Stimulated activated naive CD4-positive, alpha-beta T cell treated with Interleukin-2 at 50 U/mL for 16 hours (primary cell): ENCODE measurements around the gene FBXL14.
"Not testable (repeated sequence)": the region's sequence is repeated elsewhere in the genome, so short reads cannot be mapped to it uniquely, and the experiment has no call there.

ENCODE experiments used
- DNase-seq: peaks from one replicate; lab custom pipeline; 2025; lab: John Stamatoyannopoulos, UW

FBXL14 gene

DNA sequence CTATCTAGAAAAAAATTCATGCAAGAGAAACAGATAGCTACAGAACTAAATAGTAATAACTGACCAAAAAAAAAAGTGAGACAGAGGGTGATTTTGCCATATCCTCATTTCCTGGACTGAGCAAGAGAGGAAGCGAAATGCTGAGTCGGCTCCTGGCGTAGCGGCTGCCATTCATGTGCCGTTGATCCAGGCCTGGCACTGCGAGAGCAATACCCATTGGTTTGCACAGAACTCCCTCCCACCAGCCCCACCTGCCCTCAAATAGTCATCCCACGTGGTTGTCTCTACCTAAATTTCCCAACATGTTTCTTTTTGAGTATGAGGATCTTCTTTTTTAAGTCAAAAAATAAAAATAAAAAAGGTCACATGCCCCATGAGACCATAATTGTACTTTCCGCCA is 25.2 kb upstream of the FBXL14 start:
- DNase-seq, result no peak

DNA sequence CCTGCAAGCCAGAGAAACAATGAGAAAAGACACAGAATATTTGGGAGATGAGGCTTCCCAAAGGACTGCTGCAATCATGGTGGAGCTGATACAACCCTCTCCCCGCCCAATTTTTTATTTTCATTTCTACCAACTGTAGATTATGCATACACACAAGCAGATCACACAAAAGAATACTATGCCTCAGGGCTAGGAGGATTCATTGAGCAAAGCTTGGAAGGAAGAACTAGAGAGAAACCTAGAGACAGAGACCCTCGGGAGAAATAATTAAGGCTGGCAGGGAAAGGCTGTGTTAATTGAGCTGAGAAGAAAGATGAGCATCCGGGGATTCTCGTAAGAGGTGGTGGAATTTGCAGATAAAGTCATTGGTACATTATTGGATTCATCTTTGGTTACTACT is 24.8 kb upstream of the FBXL14 start:
- DNase-seq, result no peak

DNA sequence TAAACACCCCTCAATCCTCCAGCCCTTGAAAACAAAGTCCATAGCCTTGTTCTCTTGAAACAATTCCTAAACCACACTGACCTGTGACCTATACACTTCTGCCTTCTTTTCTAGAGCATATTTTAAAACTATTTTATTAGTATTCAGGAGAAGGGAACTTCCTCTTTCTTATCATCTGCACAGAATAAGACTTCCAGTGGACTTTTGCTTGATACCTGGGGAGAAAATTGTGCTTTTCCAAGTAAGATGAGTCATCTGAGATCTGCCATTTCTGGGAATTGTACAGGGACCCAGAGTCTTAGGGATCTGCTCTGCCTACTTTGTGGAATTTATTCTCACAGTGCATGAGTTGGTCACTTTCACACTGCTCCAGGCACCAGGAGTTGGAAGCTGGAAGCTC is 24.1 kb upstream of the FBXL14 start:
- no peak for DNase-seq

DNA sequence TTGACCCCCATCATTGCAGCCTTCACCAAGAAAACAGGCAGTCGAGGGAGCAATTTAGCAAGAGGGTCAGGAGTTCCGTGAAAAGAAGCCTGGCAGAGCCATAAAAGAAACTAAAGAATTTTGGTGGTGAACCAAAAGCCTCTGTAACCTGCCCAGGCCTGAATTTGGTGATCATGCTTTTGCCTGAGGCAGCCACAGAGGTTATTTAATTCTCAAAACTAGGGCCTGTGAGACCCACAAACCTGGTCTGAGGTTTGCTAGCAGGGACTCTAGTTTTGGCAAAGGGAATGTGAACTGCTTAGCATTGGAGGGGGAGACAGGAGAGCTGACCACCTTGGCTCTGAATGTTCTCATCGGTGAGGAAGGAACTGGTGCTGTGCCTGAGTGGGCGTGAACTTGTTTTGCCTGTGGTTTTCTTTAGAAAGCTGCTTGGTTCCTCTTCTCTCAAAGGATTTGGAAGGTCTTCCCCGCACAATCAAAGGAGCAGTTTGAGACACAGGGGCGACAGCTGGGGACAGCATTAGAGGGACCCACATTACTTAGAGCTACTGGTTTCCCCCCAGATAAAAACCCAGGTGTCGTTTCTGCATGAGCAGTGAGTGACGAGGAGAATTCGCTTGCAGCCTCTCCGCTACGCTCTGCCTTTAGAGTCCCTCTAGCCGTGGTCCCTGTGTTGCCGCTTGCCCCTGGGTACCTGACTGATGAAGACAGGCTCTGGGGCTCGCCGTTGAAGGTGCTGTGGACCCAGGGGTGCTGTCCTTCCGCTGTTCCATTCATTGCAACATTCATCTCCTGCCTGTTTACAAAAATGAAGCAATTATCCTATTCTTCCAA is 22.1 kb upstream of the FBXL14 start:
- DNase-seq, result no peak

DNA sequence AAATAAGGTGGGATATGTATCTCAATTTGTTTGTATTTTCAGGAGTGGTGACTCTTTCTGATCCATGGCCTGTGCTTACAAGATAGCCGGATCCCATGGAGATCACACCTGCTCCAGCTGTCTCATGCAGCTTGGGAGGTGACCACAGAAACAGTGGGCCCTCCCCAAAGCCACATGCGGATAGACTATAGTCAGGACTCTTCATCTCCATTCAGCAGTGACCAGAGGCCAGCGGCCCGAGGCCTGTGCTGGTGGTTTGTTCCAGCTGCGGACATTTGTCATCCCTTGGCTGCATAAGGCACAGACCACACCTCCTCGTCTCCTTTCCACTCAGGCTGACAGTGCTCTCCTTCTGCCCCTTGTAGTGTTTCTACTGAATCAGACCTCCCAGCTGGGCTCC is 20.0 kb upstream of the FBXL14 start:
- no peak for DNase-seq

DNA sequence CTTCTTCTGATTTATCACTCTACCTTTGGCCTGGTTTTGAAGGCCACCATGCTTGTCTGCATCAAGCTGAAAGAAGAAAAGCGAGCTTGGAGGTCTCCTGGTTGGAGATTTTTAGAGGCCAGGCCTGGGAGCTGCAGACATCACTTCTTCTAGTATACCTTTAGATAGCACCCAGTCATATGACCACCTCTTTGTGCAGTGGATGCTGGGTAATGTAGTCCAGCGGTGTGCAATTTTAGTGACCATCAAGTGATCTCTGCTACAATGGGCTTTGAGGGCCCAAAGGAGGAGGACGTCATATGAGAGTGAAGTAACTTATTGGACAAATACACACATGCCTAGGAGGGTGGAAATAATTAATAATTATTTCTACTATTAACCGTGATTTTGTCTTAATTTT is 19.5 kb upstream of the FBXL14 start:
- no peak for DNase-seq

DNA sequence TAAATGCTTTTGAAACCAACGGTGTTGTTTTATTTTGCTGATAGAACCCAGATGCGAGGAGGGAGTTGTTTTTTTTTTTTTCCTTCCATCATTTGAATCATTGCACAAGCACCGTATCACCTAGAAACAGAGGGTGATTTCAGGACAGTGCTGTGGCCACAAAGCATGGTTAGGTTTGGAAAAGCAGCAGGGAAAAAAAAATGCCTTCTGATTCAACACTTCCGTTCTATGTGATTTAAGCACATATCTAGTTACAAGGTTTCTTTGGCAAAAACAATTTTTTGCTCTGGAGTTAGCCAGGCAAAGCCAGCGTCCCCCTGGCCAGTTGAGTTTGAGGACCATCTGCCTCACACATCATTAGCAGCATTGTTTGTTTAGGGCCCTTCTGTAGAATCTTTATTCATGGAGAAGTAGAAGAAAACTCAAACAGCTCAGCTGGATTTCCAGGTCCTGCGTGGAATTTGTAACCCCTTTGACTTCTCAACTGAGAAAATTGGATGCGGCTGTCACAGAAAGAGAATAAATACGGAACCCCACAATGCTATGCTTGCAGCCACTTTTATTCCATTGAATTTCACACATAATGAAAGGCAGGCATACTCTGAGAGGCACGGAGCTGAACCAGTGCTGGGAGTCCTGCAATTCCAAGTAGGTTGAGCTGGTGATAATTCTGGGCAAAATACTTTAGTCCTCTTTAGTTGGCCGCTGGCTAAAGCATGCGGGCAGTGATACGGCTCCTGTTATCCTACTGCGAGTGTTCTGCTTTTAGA is 17.6 kb upstream of the FBXL14 start:
- DNase-seq, result no peak

DNA sequence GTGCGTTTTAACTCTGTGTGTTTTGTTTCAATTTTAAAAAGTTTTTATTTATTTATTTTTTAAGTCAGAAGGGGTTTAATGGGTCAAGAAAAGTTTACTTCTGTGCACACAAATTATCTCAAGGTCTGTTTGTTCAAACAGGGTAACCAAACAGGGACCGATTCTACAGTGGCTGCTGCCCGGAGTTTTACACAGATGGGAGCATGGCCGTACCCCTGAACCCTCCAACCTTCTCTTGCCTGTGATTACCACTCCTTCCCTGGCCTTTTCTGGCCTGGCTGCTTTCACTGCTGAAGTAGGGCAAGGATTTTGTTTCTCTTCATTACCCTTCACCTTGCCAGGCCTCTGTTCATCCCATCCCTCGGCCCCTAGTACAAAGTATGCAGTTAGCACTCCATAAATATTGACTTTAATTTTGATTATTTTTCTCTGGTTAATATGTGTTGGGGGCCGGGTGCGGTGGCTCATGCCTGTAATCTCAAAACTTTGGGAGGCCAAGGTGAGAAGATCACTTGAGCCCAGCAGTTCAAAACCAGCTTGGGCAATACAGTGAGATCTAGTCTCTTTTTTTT is 15.8 kb upstream of the FBXL14 start:
- DNase-seq, result no peak

DNA sequence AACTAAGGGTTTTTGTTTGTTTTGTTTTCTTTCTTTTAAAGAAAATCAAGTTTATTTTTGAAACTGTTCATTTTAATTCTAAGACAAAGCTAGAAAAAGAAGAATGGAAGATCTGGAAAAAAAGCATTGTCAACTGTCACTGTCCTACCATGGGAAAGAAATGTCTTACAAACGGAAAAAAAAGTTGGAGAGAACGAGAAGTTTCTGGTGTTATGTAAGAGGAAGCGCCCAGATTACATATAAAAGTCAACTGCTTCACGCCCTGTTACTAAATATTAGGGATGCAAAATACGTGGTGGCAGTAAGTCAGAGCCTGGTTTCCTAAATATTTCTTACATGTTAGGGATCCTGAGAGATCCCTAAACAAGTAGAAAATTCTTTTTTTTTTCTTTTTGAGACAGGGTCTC is 14.3 kb upstream of the FBXL14 start:
- no peak for DNase-seq

DNA sequence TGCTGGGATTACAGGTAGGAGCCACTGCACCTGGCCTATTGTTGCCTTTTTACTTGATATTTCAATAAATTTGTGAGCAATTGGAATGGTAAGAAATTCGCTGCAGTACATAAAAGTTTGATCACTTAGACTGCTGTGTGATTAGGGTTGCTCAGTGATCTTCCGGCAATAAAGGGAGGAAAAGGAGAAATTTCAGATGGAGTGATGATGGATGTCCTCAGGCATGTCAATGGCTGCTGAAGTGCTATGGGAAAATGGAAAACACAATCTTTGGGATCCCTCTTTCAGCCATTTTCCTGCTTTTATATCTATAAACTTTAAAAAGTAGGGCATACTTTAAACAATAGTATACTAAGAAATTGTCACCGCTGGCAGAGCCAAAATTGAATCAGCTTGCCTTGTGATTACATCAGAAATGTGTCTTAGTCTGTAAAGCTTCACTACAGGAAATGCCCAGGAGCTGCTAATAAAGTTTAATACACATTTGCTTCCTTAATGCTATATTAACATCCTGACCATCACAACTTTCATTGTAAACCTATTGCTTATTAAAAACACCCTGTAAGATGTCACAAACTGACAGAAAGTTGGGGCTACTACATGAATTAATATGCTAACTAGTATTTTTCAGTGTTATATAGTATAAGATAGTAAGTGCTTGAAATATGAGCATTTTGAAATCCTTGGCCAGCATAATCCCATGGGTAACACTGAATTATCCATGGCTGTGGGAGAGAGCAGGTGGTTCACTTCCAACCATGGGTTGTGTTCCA is 13.7 kb upstream of the FBXL14 start:
- no peak for DNase-seq

DNA sequence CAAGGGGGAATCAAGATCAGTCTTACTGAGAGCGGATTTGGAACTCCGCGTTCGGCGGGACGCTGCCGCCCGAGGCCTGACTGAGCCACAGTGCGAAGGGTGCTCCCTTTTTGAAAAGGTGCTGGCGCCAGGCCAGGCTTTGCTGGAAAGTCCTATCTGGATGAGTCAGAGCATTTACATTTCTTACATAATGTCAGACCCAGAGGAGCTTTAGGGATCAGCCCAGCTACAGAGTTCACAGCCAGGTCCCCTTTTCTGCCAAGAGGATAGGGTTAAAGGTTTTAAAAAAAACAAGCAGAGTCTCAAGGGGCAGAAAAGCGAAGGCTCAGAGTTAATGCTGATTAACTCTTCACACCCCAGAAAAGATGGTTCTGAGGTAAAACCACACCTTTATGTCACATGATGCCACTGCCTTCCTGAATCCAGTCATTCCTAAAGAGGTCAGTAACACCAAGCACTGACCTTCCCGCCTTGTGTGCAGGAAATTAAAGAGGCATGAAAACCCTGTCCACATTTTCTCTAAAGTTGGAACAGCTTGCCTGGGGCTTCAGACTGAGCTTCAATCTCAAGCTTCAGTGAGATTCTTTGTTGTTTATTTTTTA is 11.7 kb upstream of the FBXL14 start:
- peak; percentile 67 for DNase-seq

DNA sequence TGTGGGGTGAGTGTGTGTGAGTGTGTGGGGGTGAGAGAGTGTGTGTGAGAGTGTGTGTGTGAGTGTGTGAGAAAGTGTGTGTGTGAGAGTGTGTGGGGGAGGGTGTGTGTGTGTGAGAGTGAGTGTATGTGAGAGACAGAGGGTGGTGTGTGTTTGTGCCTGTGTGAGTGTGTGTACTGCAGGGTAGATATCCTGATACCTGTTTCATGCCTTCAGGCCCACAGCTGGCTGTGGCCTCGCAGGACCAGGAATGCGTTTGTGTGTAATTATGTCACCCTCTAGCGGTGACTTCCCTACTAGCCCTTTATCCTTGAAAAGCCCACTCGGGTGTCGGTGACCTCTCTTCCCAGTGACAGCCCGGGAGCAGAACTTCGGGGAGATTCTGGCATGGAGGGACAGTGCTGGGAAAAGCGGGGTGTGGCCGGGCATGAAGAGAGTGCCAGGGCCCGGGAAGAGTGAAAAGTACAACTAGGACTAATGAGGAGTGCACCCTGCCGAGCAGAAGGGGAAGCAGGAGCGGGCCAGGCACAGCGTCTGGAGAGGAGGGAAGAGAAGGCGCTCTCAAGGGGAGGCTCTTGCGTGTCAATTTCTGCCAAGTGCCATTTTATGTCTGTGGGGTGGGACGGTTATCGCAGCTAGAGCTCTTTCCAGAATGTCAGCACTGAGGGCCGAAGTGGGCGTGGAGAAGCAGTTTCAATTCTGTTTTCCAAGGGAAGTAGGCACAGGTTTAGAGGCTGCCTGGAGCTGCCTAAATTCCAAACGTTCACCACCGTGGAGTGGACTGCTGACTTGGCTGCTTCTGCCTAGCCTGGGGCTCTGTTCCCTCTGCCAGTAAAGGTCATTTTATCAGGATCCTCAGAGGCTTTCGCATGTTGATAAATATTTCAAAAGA is 11.0 kb upstream of the FBXL14 start:
- DNase-seq, result peak; percentile 14

DNA sequence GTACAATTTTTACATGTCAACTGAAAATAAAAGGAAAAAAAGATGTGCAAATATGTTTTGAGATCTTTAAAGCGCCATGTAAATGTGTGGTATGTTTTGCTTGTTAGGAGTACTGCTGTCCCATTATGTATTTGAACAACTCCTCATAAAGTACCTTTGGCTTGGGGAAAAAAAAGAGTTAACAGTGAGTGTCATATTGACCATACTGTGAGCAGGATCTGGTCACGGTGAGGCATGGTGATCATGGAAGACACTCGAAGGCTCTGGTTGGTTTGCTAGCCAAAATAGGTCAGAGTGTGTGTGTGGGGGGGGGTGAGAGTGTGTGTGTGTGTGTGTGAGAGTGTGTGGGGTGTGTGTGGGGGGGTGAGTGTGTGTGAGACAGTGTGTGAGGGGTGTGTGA is 10.1 kb upstream of the FBXL14 start:
- no peak for DNase-seq

DNA sequence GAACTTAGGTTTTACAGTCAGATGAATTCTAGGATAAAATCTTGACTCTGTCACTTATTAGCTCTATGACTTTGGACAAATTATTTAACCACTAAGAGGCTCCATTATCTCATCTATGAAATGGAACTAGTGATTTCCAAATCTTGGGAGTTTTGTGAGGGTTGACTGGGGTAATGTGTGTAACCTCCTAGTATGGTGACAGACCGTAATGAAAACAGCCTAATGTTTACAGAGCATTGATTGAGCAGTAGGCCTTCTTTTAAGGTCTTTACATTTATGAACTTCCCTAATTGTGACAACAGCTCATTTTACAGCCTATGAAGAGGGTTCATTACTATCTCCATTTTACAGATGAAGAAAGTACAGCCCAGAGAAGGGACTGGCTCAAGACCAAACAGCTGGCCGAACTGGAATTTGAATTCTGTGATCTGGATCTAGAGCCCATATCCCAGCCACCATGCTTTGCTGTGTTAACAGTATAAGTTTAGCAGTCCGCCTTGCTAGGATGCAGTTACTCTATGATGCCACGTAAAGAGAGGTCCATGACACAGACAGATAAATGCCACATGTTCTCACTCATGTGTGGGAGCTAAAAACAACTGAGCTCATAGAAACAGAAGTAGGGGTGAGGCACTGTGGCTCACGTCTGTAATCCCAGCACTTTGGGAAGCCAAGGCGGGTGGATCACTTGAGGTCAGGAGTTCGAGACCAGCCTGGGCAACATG is 9.1 kb upstream of the FBXL14 start:
- no peak for DNase-seq

DNA sequence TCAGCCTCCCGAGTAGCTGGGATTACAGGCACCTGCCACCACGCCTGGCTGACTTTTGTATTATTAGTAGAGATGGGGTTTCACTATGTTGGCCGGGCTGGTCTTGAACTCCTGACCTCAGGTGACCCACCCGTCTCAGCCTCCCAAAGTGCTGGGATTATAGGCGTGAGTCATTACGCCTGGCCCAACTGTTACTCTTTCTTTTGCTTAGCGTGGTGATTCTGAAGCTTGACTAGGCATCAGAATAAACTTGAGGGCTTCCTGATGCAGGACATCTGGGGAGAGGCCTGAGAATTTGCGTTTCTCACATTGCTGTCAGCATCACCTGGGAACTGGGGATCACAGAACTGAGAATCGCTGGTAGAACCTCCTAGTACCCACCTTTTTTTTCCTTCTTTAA is 8.3 kb upstream of the FBXL14 start:
- DNase-seq, result not testable (repeated sequence)

DNA sequence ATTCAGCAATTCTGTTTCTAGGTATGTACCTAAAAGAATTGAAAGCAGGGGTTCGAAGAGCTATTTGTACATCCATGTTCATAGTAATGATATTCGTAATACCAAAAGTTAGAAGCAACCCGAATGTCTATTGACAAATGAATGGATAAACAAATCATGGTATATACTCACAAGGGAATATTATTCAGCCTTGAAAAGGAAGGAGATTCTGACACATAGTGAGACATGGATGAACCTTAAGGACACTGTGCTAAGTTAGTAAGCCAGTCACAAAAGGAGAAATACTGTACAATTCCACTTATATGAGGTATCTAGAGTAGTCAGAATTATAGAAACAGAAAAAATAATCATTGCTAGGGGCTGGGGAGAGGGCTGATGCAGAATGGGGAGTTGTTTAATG is 4.4 kb upstream of the FBXL14 start:
- no peak for DNase-seq

DNA sequence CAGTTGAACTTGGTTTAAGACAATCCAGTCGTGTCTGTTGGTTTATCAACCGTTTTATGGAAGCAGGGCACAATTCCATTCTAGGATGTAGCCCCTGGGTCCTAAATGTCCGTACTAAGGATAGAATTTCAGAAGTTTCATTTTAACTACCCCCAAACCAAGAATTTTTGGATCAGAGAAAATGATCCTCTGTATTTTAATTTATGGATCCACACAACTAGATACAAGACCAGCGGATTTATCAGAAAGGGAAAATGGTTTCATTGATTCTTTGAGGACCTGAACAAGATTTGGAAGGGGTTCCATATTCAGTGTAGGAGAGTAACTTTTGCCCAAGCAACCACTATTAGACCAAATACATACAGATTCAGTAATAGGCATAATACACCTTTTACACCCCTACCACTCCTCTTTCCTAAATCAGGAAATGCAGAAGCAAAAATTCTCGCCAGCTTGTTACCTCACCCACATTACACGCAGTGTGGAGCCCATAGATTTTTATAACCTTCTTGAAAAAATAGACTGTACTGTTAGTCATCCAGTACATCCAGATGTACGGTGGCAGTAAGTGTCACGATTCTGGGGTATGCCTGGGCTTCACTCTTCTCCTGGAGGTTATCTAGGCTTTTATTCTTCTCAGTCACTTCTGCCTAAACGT is 1.4 kb upstream of the FBXL14 start:
- no peak for DNase-seq

DNA sequence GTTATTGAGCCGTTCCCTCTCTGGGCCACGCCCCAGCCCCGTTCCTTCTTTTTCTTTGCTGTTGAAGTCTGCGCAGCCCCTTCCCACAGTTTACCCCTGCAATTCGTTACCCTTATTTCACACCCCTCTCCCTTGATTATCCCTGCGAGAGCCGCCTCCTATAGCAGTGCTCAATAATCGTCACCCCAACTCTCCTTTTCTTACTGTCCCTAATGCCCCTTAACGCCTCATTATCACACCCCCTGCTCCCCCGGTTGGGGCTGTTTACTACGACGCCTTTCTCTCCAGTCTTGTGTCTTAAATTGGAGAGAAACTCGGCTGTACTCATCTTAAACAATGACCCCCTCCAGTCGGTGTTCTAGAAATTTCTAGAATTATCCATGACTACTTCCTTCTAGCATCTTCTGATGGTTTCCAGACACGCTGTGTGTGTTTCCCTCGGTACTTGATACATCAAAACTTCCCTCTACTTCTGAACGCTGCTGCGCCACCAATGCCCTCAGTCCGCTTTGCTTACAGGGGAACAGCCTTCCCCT is 713 bp upstream of the FBXL14 start:
- no peak for DNase-seq

DNA sequence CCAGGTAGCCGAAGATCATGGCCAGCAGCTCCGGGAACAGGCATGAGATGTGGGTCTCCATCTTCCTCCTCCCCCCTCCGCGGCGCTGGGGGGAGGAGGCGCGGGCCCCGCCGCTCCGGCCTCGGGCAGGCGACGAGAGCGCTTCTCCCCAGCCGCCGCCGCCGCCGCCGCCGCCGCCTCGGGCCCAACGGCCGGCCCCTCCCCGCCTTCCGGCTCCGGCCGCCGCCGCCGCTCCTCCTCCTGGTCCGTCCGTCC is 448 bp downstream of the FBXL14 start:
- no peak for DNase-seq
